Measurements from ENCODE around the gene RFK.

- TF ChIP-seq EZH2 (IDR thresholded peaks at IDR 0.05) (no peak), POLR2AphosphoS5 (IDR thresholded peaks at IDR 0.05; ENCODE audit: borderline replicate concordance, low read depth, low read length) (no peak), FOXP2 (optimal IDR thresholded peaks at IDR 0.05; ENCODE audit: control extremely low read depth, extremely low read length, insufficient read depth) (no peak)
Measured at GRCh38 chr9:76438841-76439588, 44.8 kb upstream of the RFK start.

Data from SK-N-MC (cell line).